ENCODE measurements around the gene SLC35B2.
A peak's percentile ranks its signal among the peaks of the same experiment; 100 is the strongest.

DNA sequence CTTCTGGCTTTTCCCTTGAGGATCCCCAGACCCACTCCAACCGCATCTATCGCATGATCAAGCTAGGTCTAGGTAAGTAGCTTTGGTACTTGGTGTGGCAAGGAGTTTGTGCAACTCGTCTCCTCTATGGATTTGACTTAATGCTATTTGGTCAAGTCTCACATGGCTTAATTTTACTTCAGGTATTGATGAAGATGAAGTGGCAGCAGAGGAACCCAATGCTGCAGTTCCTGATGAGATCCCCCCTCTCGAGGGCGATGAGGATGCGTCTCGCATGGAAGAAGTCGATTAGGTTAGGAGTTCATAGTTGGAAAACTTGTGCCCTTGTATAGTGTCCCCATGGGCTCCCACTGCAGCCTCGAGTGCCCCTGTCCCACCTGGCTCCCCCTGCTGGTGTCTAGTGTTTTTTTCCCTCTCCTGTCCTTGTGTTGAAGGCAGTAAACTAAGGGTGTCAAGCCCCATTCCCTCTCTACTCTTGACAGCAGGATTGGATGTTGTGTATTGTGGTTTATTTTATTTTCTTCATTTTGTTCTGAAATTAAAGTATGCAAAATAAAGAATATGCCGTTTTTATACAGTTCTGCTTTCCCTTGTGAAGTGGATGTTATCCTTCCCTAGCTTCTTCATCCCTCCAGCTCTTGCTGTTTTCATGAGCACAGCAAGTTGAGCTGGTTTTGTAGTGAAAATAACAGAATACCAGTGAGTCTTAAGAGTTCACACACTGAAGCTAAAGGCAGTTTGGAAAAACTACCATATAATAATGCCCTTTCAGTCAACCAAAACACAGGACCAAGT is 3.8 kb downstream of the SLC35B2 start:
- peak in 9 of 11 experiments; percentile 15 to 60 (median 46) for TF ChIP-seq CTCF (IDR thresholded peaks at IDR 0.05 in 8 of 11, conservative IDR thresholded peaks at IDR 0.05 in 3 of 11)
- no peak for TF ChIP-seq POLR2A (IDR thresholded peaks at IDR 0.05)
- TF ChIP-seq POLR2AphosphoS5 (IDR thresholded peaks at IDR 0.05) = no peak

All from spleen (tissue), 7 donors.